ENCODE measurements around the gene GATC. TPM values are rescaled to one million over a fixed set of nuclear protein-coding genes. Genes with fewer than 3 reads are reported as not detected.
"Not testable (repeated sequence)": the region's sequence is repeated elsewhere in the genome, so short reads cannot be mapped to it uniquely, and the experiment has no call there.

The GATC gene
- total and polyA plus RNA-seq, 8 donors: 4.0 to 25.3 (median 13.0) TPM

GRCh38 chr12:120447992-120448391 is 1.7 kb downstream of the GATC start:
- Histone ChIP-seq H3K27me3 (no peaks in the 10 kb centered on the region), H3K27ac (no peak overlapping the region), H3K4me1 (peaks cover 18 to 49% (median 37%) of the 10 kb centered on the region in 4 donors), H3K36me3 (peaks cover 7 to 52% (median 49%) of the 10 kb centered on the region in 4 donors), H3K9me3 (no peaks in the 10 kb centered on the region), H3K4me3 (peak overlapping the region in 1 of 4 donors; percentile 85)
- 92 to 96% (median 94%) methylated on average over 4 of the region's 4 CpGs for WGBS, 5 donors
- DNase-seq: no peak
- TF ChIP-seq, protein P1, sequence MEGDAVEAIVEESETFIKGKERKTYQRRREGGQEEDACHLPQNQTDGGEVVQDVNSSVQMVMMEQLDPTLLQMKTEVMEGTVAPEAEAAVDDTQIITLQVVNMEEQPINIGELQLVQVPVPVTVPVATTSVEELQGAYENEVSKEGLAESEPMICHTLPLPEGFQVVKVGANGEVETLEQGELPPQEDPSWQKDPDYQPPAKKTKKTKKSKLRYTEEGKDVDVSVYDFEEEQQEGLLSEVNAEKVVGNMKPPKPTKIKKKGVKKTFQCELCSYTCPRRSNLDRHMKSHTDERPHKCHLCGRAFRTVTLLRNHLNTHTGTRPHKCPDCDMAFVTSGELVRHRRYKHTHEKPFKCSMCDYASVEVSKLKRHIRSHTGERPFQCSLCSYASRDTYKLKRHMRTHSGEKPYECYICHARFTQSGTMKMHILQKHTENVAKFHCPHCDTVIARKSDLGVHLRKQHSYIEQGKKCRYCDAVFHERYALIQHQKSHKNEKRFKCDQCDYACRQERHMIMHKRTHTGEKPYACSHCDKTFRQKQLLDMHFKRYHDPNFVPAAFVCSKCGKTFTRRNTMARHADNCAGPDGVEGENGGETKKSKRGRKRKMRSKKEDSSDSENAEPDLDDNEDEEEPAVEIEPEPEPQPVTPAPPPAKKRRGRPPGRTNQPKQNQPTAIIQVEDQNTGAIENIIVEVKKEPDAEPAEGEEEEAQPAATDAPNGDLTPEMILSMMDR (IDR thresholded peaks at IDR 0.05): no peak
- TF ChIP-seq POLR2A (IDR thresholded peaks at IDR 0.05) (no peak), POLR2AphosphoS5 (IDR thresholded peaks at IDR 0.05) (no peak), EP300 (IDR thresholded peaks at IDR 0.05) (no peak)
- intact Hi-C loops (cut with DNase I; ENCODE audit: low total_unique reads): no loop called here

- intact Hi-C loops (cut with DNase I; ENCODE audit: low total_unique reads); H3K27me3 ChIP-seq; H3K4me3 ChIP-seq; H3K9me3 ChIP-seq; DNase-seq: not testable (repeated sequence)
- 83 to 90% (median 89%) methylated on average over 5 of the region's 5 CpGs for WGBS, 5 donors
- peaks cover 4 to 28% (median 16%) of the 10 kb centered on the region in 4 donors for H3K4me1 ChIP-seq
- peak overlapping the region in 1 of 5 donors; percentile 4 for H3K27ac ChIP-seq
- H3K36me3 ChIP-seq: peaks cover 7 to 80% (median 71%) of the 10 kb centered on the region in 4 donors
Observed at GRCh38 chr12:120452524-120452923, 6.3 kb downstream of the GATC start.

DNA sequence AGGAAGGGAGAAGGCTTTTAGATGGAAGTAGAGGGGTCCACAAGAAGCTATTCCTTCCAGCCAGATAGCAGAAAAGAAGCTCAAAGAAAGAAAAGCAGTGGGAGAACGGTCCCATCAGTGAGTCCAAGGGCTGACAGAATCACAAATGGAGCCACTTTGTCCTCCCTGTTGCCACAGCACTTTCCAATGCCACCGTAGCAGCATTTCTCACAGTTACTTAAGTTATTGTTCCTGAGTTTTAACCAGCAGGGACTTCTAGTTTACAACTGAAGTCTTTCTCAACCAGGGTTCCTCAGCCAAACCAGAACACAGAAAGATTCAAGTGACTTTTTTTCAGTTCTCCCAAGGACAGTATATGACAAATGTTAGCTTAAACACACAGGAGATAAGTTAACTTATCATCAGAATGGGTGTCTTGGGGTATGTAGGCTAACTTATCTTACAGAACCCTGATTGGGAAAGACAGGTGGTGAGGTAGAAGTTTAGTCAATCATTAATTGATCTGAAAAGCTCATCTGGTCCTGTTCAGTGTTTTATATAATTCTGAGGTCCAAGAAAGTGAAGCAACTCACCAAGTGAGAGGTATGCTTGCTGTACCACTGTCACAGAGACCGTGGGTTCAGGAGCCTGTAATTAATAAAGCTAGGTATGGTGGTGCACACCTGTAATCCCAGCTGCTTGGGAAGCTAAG is 7.0 kb downstream of the GATC start:
- intact Hi-C loops (cut with DNase I; ENCODE audit: low total_unique reads): no loop called here
- peaks cover 14 to 87% (median 77%) of the 10 kb centered on the region in 4 donors for H3K36me3 ChIP-seq
- peak overlapping the region in 2 of 5 donors; percentile 4 to 14 for H3K27ac ChIP-seq
- TF ChIP-seq POLR2AphosphoS5 (IDR thresholded peaks at IDR 0.05): no peak
- TF ChIP-seq, protein P1 (IDR thresholded peaks at IDR 0.05): no peak
- TF ChIP-seq POLR2A (IDR thresholded peaks at IDR 0.05): no peak
- TF ChIP-seq EP300 (IDR thresholded peaks at IDR 0.05): no peak
- H3K27me3 ChIP-seq: no peaks in the 10 kb centered on the region
- WGBS, 5 donors: 78 to 90% (median 84%) methylated on average over 3 of the region's 3 CpGs
- DNase-seq: no peak
- H3K9me3 ChIP-seq: no peaks in the 10 kb centered on the region
- H3K4me3 ChIP-seq: no peak overlapping the region
- peaks cover 0 to 21% (median 10%) of the 10 kb centered on the region in 4 donors for H3K4me1 ChIP-seq

DNA sequence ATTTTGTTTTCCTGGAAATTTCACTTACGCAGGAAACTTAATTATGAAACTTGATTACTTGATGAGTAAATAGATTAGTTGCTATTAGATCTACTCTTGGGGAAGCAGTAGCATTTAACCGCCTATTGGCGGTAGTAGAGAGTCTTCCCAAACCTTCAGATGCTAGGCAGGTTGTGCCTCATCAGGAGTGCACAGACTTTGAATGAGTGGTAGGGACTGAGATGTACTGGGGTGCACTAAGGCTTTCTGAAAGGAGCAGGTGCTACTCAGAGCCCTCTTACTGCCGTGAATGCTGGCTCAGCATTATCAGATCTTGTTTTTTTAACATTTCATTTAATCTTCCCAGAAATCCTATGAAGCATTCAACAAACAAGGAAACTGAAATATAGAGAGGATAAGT is 7.7 kb downstream of the GATC start:
- Histone ChIP-seq H3K4me3 (no peak overlapping the region), H3K36me3 (peaks cover 19 to 93% (median 82%) of the 10 kb centered on the region in 4 donors), H3K4me1 (peaks cover 0 to 18% (median 8%) of the 10 kb centered on the region in 4 donors), H3K27me3 (no peaks in the 10 kb centered on the region), H3K27ac (peak overlapping the region in 1 of 5 donors; percentile 14), H3K9me3 (no peaks in the 10 kb centered on the region)
- WGBS, 5 donors: 59 to 72% (median 64%) methylated on average over 4 of the region's 4 CpGs
- no peak for TF ChIP-seq EP300 (IDR thresholded peaks at IDR 0.05)
- no peak for TF ChIP-seq POLR2A (IDR thresholded peaks at IDR 0.05)
- TF ChIP-seq, protein P1 (IDR thresholded peaks at IDR 0.05): peak in 4 of 7 experiments; percentile 4 to 42 (median 27)
- DNase-seq: no peak
- intact Hi-C loops (cut with DNase I; ENCODE audit: low total_unique reads): no loop called here

DNA sequence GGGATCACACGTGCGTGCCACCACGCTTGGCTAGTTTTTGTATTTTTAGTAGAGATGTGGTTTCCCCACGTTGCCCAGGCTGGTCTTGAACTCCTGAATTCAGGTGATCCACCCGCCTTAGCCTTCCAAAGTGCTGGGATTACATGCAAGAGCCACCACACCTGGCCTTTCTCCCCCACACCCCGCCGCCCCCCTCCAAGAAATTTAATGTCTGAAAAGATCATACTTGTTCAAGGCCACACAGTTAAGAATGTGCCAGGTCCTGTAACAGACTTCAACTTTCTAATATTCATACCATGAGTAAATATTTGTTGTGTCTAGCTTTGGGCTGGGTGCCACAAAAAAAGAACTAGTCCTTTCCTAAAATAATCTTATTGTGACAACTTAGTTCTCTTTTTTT is 9.1 kb downstream of the GATC start:
- intact Hi-C loops (cut with DNase I; ENCODE audit: low total_unique reads): no loop called here
- Histone ChIP-seq H3K4me3 (no peak overlapping the region), H3K9me3 (no peaks in the 10 kb centered on the region), H3K4me1 (peaks cover 0 to 13% (median 6%) of the 10 kb centered on the region in 4 donors), H3K27me3 (no peaks in the 10 kb centered on the region), H3K36me3 (peaks cover 23 to 93% (median 83%) of the 10 kb centered on the region in 4 donors), H3K27ac (no peak overlapping the region)
- DNase-seq: no peak
- WGBS, 5 donors: 90 to 91% (median 90%) methylated on average over 7 of the region's 7 CpGs
- TF ChIP-seq POLR2AphosphoS5 (IDR thresholded peaks at IDR 0.05) (no peak), POLR2A (IDR thresholded peaks at IDR 0.05) (no peak), EP300 (IDR thresholded peaks at IDR 0.05) (no peak)
- TF ChIP-seq, protein P1 (IDR thresholded peaks at IDR 0.05): no peak
